Fibroblast of gingiva (primary cell): ENCODE results near the gene HAND1.
"Not testable (repeated sequence)": the region's sequence is repeated elsewhere in the genome, so short reads cannot be mapped to it uniquely, and the experiment has no call there.

Experiments used
- DNase-seq: peaks from one replicate; pipeline ENCODE4 v3.0.0-alpha.2; 2011; ENCODE audit warnings: low read depth

HAND1 gene

GRCh38 chr5:154478224-154478565 is at the start of gene HAND1:
HAND1 (minus strand) TSS chr5:154478227; CDS start chr5:154478008, 219 bp downstream.
- DNase-seq, result no peak

- no peak for DNase-seq
Observed at GRCh38 chr5:154526231-154527226, 48.5 kb upstream of the HAND1 start.

GRCh38 chr5:154524859-154525258 is 46.8 kb upstream of the HAND1 start:
- no peak for DNase-seq

GRCh38 chr5:154524181-154524580 is 46.2 kb upstream of the HAND1 start:
- no peak for DNase-seq

GRCh38 chr5:154523709-154524108 is 45.7 kb upstream of the HAND1 start:
- DNase-seq, result no peak

GRCh38 chr5:154523104-154523503 is 45.1 kb upstream of the HAND1 start:
- no peak for DNase-seq

- no peak for DNase-seq
Observed at GRCh38 chr5:154522284-154522683, 44.3 kb upstream of the HAND1 start.

GRCh38 chr5:154521756-154522155 is 43.7 kb upstream of the HAND1 start:
- no peak for DNase-seq

- DNase-seq, result no peak
Observed at GRCh38 chr5:154520861-154521453, 42.9 kb upstream of the HAND1 start.

GRCh38 chr5:154519359-154519758 is 41.3 kb upstream of the HAND1 start:
- no peak for DNase-seq

GRCh38 chr5:154518438-154518867 is 40.4 kb upstream of the HAND1 start:
- DNase-seq, result no peak

- no peak for DNase-seq
Observed at GRCh38 chr5:154517810-154518437, 39.9 kb upstream of the HAND1 start.

GRCh38 chr5:154517181-154517580 is 39.2 kb upstream of the HAND1 start:
- no peak for DNase-seq

- DNase-seq, result no peak
Observed at GRCh38 chr5:154516475-154516874, 38.4 kb upstream of the HAND1 start.

- DNase-seq, result not testable (repeated sequence)
Observed at GRCh38 chr5:154515488-154515887, 37.5 kb upstream of the HAND1 start.

GRCh38 chr5:154514331-154514730 is 36.3 kb upstream of the HAND1 start:
- DNase-seq, result no peak

GRCh38 chr5:154513669-154514084 is 35.6 kb upstream of the HAND1 start:
- DNase-seq, result no peak

- DNase-seq, result no peak
Observed at GRCh38 chr5:154511984-154512383, 34.0 kb upstream of the HAND1 start.

GRCh38 chr5:154509784-154510555 is 31.9 kb upstream of the HAND1 start:
- no peak for DNase-seq

- no peak for DNase-seq
Observed at GRCh38 chr5:154508114-154508513, 30.1 kb upstream of the HAND1 start.

- no peak for DNase-seq
Observed at GRCh38 chr5:154506716-154507080, 28.7 kb upstream of the HAND1 start.

- no peak for DNase-seq
Observed at GRCh38 chr5:154506049-154506715, 28.2 kb upstream of the HAND1 start.
